GM18868 (cell line): ENCODE measurements around the gene CADM3.

ENCODE experiments used
- ATAC-seq: cut with Tn5 transposase; IDR thresholded peaks from one replicate; pipeline ENCODE4 v1.9.1; 2021; ENCODE audit warnings: mild to moderate bottlenecking, moderate library complexity; ENCODE audit not compliant: unreplicated experiment

CADM3 gene

DNA sequence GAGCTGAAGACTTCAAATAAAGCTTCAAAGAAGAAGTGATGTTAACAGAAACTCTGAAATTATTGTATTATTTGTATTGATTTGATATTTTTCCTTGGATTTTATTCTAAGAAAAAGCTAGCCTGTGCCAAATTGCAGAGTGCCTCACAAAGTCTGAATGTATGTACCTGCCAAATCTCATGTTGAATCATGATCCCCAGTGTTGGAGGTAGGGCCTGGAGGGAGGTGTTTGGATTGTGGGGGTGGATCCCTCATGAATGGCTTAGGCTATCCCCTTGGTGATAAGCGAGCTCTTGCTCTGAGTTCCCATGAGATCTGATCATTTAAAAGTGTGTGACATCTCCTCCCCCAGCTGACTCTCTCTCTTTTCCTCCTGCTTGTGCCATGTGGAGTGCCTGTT is 76.9 kb downstream of the CADM3 start:
- no peak for ATAC-seq

- no peak for ATAC-seq
Observed at GRCh38 chr1:159250638-159251216, 79.3 kb downstream of the CADM3 start.
